Measurements from ENCODE around the gene BBX. TPM values are rescaled to one million over a fixed set of nuclear protein-coding genes. Genes with fewer than 3 reads are reported as not detected.
"Not testable (repeated sequence)": the region's sequence is repeated elsewhere in the genome, so short reads cannot be mapped to it uniquely, and the experiment has no call there.

The BBX gene
- total RNA-seq, 2 experiments from 2014 or later: 42.9 to 48.0 TPM

- POLR2A ChIA-PET: no interaction called here
- CTCF ChIA-PET: interaction anchor here (0.5 kb wide), 1 partner anchor 24 kb away, joined by 4 read pairs; no protein-coding TSS in a partner anchor
Measured at GRCh38 chr3:107816107-107816506, 293.3 kb downstream of the BBX start.

GRCh38 chr3:107817076-107817475 lies 294.3 kb downstream of the BBX start:
- POLR2A ChIA-PET: no interaction called here
- CTCF ChIA-PET: no interaction called here

- ChIA-PET POLR2A (no interaction called here), CTCF (no interaction called here)
Measured at GRCh38 chr3:107818025-107818424, 295.3 kb downstream of the BBX start.

GRCh38 chr3:107819656-107820055 lies 296.9 kb downstream of the BBX start:
- CTCF ChIA-PET: interaction anchor here (1.8 kb wide), 1 partner anchor 10 kb away, joined by 3 read pairs; no protein-coding TSS in a partner anchor
- POLR2A ChIA-PET: no interaction called here

- CTCF ChIA-PET: no interaction called here
- POLR2A ChIA-PET: no interaction called here
Measured at GRCh38 chr3:107822308-107822707, 299.5 kb downstream of the BBX start.

GRCh38 chr3:107824822-107825371 lies 302.1 kb downstream of the BBX start:
- POLR2A ChIA-PET: no interaction called here
- CTCF ChIA-PET: no interaction called here

- POLR2A ChIA-PET: no interaction called here
Measured at GRCh38 chr3:107825556-107825955, 302.8 kb downstream of the BBX start.

GRCh38 chr3:107826727-107827126 lies 304.0 kb downstream of the BBX start:
- ChIA-PET CTCF (no interaction called here), POLR2A (no interaction called here)

More at GRCh38 chr3:107825556-107825955, 302.8 kb downstream of the BBX start:
- CTCF ChIA-PET: no interaction called here

GRCh38 chr3:107829185-107829584 lies 306.4 kb downstream of the BBX start:
- POLR2A ChIA-PET: no interaction called here
- CTCF ChIA-PET: no interaction called here

GRCh38 chr3:107831590-107831989 lies 308.8 kb downstream of the BBX start:
- ChIA-PET POLR2A (no interaction called here), CTCF (no interaction called here)

GRCh38 chr3:107833043-107833442 lies 310.3 kb downstream of the BBX start:
- CTCF ChIA-PET: no interaction called here
- POLR2A ChIA-PET: no interaction called here

GRCh38 chr3:107833722-107834416 lies 311.1 kb downstream of the BBX start:
- CTCF ChIA-PET: no interaction called here
- POLR2A ChIA-PET: no interaction called here

- POLR2A ChIA-PET, CTCF ChIA-PET: not testable (repeated sequence)
Measured at GRCh38 chr3:107835001-107835400, 312.2 kb downstream of the BBX start.

- ChIA-PET POLR2A (no interaction called here), CTCF (interaction anchor here (0.5 kb wide), 1 partner anchor 345 kb away, joined by 3 read pairs; no protein-coding TSS in a partner anchor)
Measured at GRCh38 chr3:107837895-107838612, 315.3 kb downstream of the BBX start.

GRCh38 chr3:107841831-107842230 lies 319.1 kb downstream of the BBX start:
- ChIA-PET POLR2A (no interaction called here), CTCF (no interaction called here)

GRCh38 chr3:107842940-107843339 lies 320.2 kb downstream of the BBX start:
- POLR2A ChIA-PET: no interaction called here
- CTCF ChIA-PET: no interaction called here

GRCh38 chr3:107845380-107846278 lies 322.9 kb downstream of the BBX start:
- CTCF ChIA-PET: interaction anchor here (0.7 kb wide), 1 partner anchor 12 kb away, joined by 3 read pairs; no protein-coding TSS in a partner anchor

GRCh38 chr3:107846279-107846852 lies 323.6 kb downstream of the BBX start:
- ChIA-PET POLR2A (no interaction called here), CTCF (interaction anchor here (0.7 kb wide), 1 partner anchor 11 kb away, joined by 3 read pairs; no protein-coding TSS in a partner anchor)

More at GRCh38 chr3:107845380-107846278, 322.9 kb downstream of the BBX start:
- POLR2A ChIA-PET: no interaction called here

GRCh38 chr3:107847791-107848190 lies 325.0 kb downstream of the BBX start:
- POLR2A ChIA-PET: no interaction called here
- CTCF ChIA-PET: no interaction called here
